Adrenal gland (tissue), 12 donors: ENCODE measurements around the gene SAA1. TPM values are rescaled to one million over a fixed set of nuclear protein-coding genes. Genes with fewer than 3 reads are reported as not detected.
A peak's percentile ranks its signal among the peaks of the same experiment; 100 is the strongest.

ENCODE experiments used
- DNase-seq, 7 donors: peaks; one replicate each; pipeline ENCODE4 v3.0.0-alpha.2; 2019 to 2020
- H3K27ac ChIP-seq, 5 donors: fragments of 200-600 bp; sonication (generic) in 4 of 5; 1 replicate in 3 of 5; 2 replicates in 2 of 5; pipeline versions ENCODE4 v1.5.1 to v1.8.0; 2016 to 2020; ENCODE audit warnings: mild to moderate bottlenecking in 1 of 5
- H3K27me3 ChIP-seq: fragments of 200-600 bp; 2 replicates; pipeline ENCODE4 v1.8.0; 2021
- H3K36me3 ChIP-seq, 2 donors: fragments of 200-600 bp; replicated peaks in 1 of 2; 1 replicate in 1 of 2; 2 replicates in 1 of 2; pipeline versions ENCODE4 v1.5.1 to v1.8.0; 2018 to 2022
- H3K4me1 ChIP-seq, 2 donors: fragments of 200-600 bp; replicated peaks in 1 of 2; 1 replicate in 1 of 2; 2 replicates in 1 of 2; pipeline versions ENCODE4 v1.5.1 to v1.8.0; 2018 to 2021
- H3K4me3 ChIP-seq, 4 donors: fragments of 200-600 bp; sonication (generic) in 3 of 4; one replicate each; pipeline ENCODE4 v1.5.1; 2016 to 2018
- H3K9me3 ChIP-seq, 3 donors: fragments of 200-600 bp; sonication (generic) in 1 of 3; replicated peaks in 1 of 3; 1 replicate in 2 of 3; 2 replicates in 1 of 3; pipeline versions ENCODE4 v1.5.1 to v1.8.0; 2016 to 2021
- POLR2A ChIP-seq, 2 donors: fragments of 450-650 bp; IDR thresholded peaks; one replicate each; pipeline ENCODE4 v1.6.1; 2017; ENCODE audit warnings: antibody characterized with exemption in 2 of 2, mild to moderate bottlenecking in 2 of 2, moderate library complexity in 1 of 2
- WGBS, 4 donors: extraction: QIAGEN DNeasy Blood & Tissue Kit in 2 of 4; methylation state at CpG; one replicate each; pipeline versions ENCODE4 v1.1.5 to v1.1.7; 2013 to 2017; 5-methylcytosine and 5-hydroxymethylcytosine counted together
- intact Hi-C, 2 donors: fragments of 100-400 bp; cut with DNase I; formaldehyde crosslinking; loops; one replicate each; pipeline versions ENCODE4 v1.14.1 to v1.15.0; 2022 to 2023
- polyA plus RNA-seq, 3 donors: library from polyadenylated mRNA; stranded (reverse); fragments of 200-250 nt in 2 of 3; fragments of 350-450 nt in 1 of 3; fragmentation: Illumina TruSeq in 1 of 3; extraction: RNeasy Lipid Tissue Mini Kit (QIAGEN cat#74804) in 1 of 3; gene quantifications; one replicate each; pipeline ENCODE4 v1.2.3, GENCODE V29; 2013 to 2014
- total RNA-seq, 9 donors: library from RNA; depleted of rRNA in 4 of 9; stranded (reverse); fragments of >200 nt in 4 of 9; fragments of 120-200 nt in 1 of 9; fragmentation: NEBNext Ultra II Directional in 1 of 9; extraction: Animal tissue kit (Norgen Biotek cat#: 25700) in 1 of 9; gene quantifications; one replicate each; pipeline versions ENCODE4 v1.1.0 to v1.2.4, GENCODE V29; 2013 to 2023
- TF ChIP-seq, protein P1 (sequence below), 6 experiments: fragments of 450-650 bp in 4 of 6; fragments of 200-600 bp in 2 of 6; sonication (generic) in 1 of 6; IDR thresholded peaks; 1 replicate in 5 of 6; 2 replicates in 1 of 6; pipeline versions ENCODE4 v1.5.1 to v1.8.0; 2016 to 2021; ENCODE audit warnings: antibody characterized with exemption in 6 of 6, mild to moderate bottlenecking in 2 of 6, moderate library complexity in 1 of 6
- donor health status: healthy with polysubstance abuse.
- donor health status: Bipolar disorder and iron deficiency.
- donor health status: DM: yes; HTN: yes; CAD: no.
- donor health status: DM: no; HTN: no; CAD: no.
- donor health status: DM: no; HTN: no; CAD: no.
- donor health status: DM: yes; HTN: yes; CAD: no.

SAA1 gene
- total and polyA plus RNA-seq, 12 donors = 1.8 to 1,277 (median 20.0) TPM; not detected in 1

DNA sequence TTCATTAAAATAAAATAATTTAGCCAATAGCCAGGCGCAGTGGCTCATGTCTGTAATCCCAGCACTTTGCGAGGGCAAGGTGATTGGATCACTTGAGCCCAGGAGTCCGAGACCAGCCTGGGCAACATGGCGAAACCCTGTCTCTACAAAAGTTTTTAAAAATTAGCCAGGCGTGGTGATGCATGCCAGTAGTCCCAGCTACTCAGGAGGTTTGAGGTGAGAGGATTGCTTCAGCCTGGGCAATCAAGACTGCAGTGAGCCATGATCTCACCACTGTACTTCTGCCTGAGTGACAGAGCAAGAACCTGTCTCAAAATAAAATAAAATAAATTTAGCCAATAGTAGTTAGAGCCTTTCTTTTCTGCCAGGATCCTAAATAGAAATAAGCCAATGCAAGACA, 43.6 kb downstream of the SAA1 start:
- Histone ChIP-seq H3K27me3 (no peaks in the 10 kb centered on the region), H3K27ac (no peak overlapping the region), H3K4me3 (no peak overlapping the region), H3K4me1 (peaks cover 31 to 43% of the 10 kb centered on the region in 2 donors), H3K9me3 (no peaks in the 10 kb centered on the region), H3K36me3 (peaks cover 0 to 47% of the 10 kb centered on the region in 2 donors)
- TF ChIP-seq, protein P1, sequence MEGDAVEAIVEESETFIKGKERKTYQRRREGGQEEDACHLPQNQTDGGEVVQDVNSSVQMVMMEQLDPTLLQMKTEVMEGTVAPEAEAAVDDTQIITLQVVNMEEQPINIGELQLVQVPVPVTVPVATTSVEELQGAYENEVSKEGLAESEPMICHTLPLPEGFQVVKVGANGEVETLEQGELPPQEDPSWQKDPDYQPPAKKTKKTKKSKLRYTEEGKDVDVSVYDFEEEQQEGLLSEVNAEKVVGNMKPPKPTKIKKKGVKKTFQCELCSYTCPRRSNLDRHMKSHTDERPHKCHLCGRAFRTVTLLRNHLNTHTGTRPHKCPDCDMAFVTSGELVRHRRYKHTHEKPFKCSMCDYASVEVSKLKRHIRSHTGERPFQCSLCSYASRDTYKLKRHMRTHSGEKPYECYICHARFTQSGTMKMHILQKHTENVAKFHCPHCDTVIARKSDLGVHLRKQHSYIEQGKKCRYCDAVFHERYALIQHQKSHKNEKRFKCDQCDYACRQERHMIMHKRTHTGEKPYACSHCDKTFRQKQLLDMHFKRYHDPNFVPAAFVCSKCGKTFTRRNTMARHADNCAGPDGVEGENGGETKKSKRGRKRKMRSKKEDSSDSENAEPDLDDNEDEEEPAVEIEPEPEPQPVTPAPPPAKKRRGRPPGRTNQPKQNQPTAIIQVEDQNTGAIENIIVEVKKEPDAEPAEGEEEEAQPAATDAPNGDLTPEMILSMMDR (IDR thresholded peaks at IDR 0.05) = no peak
- TF ChIP-seq POLR2A (IDR thresholded peaks at IDR 0.05) = no peak
- DNase-seq = no peak
- intact Hi-C loops = no loop called here
- 95 to 97% (median 96%) methylated on average over 5 of the region's 5 CpGs for WGBS, 4 donors

DNA sequence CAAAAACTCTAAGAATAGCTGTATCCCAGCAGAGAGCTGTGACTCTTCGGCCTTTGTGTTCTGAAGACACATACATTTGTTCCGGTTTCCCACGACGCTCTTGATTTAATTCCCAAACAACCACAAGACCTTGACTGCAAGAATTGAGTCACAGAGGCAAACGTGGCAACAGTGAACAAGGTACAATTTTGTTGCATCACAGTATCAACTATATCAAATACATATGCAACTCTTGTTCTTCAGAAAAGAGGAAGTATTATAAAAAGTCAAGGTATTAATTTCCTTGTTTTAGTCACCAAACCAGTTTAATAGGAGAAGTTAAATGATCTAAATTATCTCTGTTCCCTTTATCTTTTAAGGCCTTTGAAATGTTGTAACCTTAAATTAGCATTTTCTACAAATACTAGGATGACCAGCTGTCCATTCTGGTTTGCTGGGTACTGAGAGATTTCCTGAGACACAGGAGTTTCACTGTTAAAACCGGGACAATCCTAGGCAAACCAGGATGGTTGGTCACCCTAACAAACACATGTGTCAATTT, 44.8 kb downstream of the SAA1 start:
- TF ChIP-seq, protein P1 (IDR thresholded peaks at IDR 0.05) = no peak
- TF ChIP-seq POLR2A (IDR thresholded peaks at IDR 0.05) = peak in 1 of 2 donors; percentile 43
- Histone ChIP-seq H3K36me3 (peaks cover 0 to 36% of the 10 kb centered on the region in 2 donors), H3K27me3 (no peaks in the 10 kb centered on the region), H3K27ac (peak overlapping the region in 4 of 5 donors; percentile 51 to 83 (median 77)), H3K9me3 (no peaks in the 10 kb centered on the region), H3K4me1 (peaks cover 31 to 43% of the 10 kb centered on the region in 2 donors), H3K4me3 (no peak overlapping the region)
- peak; percentile 46 to 70 (median 59) for DNase-seq
- intact Hi-C loops = no loop called here
- WGBS, 4 donors = 32 to 50% (median 40%) methylated on average over 6 of the region's 6 CpGs

DNA sequence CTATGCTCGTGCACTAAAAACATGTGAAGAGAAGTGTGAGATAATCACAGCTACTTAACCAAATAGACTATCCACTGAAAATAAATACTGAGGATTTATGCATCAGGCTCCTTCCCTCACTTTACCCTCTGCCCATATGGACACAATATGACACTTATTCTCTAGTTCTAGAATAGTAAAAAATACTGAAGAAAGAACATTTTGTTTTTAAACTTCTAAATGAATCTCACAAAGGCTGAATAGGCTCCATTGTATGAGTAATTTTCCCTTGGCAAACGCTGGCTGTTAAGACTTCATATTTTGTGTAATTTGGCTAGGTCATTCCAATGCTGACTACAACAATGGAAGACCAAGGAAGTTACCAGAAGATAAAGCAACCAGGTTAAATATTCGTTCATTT, 45.9 kb downstream of the SAA1 start:
- TF ChIP-seq POLR2A (IDR thresholded peaks at IDR 0.05) = no peak
- TF ChIP-seq, protein P1 (IDR thresholded peaks at IDR 0.05) = no peak
- intact Hi-C loops = no loop called here
- Histone ChIP-seq H3K9me3 (no peaks in the 10 kb centered on the region), H3K27me3 (no peaks in the 10 kb centered on the region), H3K27ac (peak overlapping the region; percentile 1 to 87 (median 76)), H3K36me3 (peaks cover 0 to 28% of the 10 kb centered on the region in 2 donors), H3K4me1 (peaks cover 31 to 43% of the 10 kb centered on the region in 2 donors), H3K4me3 (no peak overlapping the region)
- WGBS, 4 donors = 32 to 54% (median 45%) methylated on average over 3 of the region's 3 CpGs
- peak in 1 of 7 donors; percentile 13 for DNase-seq

DNA sequence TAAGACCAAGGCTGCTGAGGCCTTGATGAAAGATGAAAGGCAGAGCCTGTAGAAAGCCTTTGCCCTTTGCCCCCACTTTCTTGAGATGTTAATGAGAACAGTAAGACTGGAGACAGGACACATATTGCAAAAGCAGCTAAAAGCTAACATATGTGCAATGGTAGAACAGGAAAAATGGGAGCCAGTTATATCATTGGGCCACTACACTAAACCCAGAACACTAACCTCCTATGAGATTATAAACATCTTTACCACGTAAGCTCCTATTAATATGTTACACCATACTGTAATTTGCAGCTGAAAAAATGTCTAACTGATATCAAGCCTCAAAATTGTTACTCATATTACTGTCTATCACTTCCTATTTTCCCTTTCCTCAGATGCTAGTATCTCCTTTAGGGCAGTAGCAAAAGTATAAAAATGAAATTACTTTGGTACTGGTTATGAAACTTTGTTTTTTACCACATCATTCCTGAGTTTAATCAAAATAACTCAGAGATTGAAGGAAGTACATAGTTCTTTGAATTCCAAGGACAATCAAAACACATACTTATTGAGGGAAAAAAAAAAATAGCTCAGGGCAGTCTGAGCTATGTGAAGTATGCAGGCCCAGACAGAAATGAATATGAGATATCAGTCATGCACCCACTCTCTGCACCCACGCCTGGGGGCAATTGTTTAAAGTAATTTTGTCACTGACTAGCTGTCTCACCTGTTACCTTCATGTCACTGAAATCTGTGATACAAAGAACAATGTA, 46.8 kb downstream of the SAA1 start:
- Histone ChIP-seq H3K36me3 (peaks cover 0 to 21% of the 10 kb centered on the region in 2 donors), H3K4me3 (no peak overlapping the region), H3K9me3 (no peaks in the 10 kb centered on the region), H3K4me1 (peaks cover 31 to 43% of the 10 kb centered on the region in 2 donors), H3K27me3 (no peaks in the 10 kb centered on the region), H3K27ac (peak overlapping the region; percentile 1 to 87 (median 76))
- intact Hi-C loops = no loop called here
- TF ChIP-seq POLR2A (IDR thresholded peaks at IDR 0.05) = no peak
- TF ChIP-seq, protein P1 (IDR thresholded peaks at IDR 0.05) = no peak
- WGBS, 4 donors = 34 to 46% (median 43%) methylated on average over 2 of the region's 2 CpGs
- DNase-seq = no peak
